Measurements from ENCODE around the gene GPATCH4. TPM values are rescaled to one million over a fixed set of nuclear protein-coding genes. Genes with fewer than 3 reads are reported as not detected.

Gene GPATCH4
- total RNA-seq, 1 experiment from 2014 or later = 71.7 TPM

DNA sequence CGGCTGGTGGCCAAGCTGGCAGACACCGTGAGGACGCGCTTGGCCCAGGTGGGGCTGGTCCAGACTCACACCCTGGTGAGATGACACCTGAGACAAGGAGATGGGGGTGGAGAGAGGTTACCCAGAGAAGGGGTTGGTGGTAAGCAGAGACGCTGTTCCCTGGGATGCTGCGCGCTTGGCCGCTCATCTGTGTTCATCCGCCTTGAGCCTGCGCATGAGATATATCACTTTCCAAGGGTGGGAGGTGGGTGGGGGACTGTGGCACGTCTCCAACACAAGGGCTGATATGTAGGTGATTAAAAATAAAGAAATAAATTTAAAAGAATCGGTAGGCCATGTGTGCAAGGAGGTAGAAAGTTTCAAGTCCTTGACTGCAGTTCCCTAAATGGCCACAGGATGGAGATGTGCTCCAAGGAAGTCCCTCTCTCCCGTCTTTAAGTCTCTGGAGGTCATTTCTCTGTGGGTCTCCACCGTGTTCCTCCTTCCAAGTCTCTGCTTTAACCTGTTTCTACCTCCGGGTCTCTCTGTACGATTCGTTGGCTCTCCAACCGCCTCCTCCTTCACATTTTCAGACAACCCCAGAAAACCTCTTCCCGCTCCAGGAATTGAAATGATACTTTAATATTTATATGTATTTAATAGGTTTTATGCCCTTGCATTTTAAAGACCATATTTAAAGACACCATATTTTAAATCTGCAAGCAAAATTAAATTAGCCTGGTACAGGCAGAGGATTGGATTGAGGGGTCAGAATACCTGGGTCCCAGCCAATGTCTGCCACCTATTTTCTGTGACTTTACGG, 17.3 kb downstream of the GPATCH4 start:
- TF ChIP-seq CTCF (conservative IDR thresholded peaks at IDR 0.05) = peak; percentile 96
- Histone ChIP-seq H3K23ac (ENCODE audit: insufficient read length, low read depth, low read length) (no peak overlapping the region), H3T11ph (ENCODE audit: low read length) (no peak overlapping the region), H4K20me1 (ENCODE audit: control insufficient read depth, insufficient read depth, insufficient read length) (no peaks in the 10 kb centered on the region), H2BK120ac (ENCODE audit: low read depth, low read length, poor library complexity, severe bottlenecking) (no peak overlapping the region), H3K9ac (ENCODE audit: extremely low read depth, insufficient read length, low read length) (no peak overlapping the region), H3K14ac (ENCODE audit: insufficient read depth, low read length) (no peak overlapping the region), H3K23me2 (ENCODE audit: insufficient read length, low read depth, low read length, poor library complexity, severe bottlenecking) (no peaks in the 10 kb centered on the region), H4K8ac (replicated peaks; ENCODE audit: insufficient read length, low read depth, low read length) (no peak overlapping the region), H2BK12ac (ENCODE audit: insufficient read length, low read depth, low read length) (no peak overlapping the region), H3K56ac (ENCODE audit: insufficient read length, low read depth, low read length) (no peak overlapping the region), H4K91ac (ENCODE audit: insufficient read length, low read depth, low read length) (no peak overlapping the region), H2BK20ac (ENCODE audit: low read depth, low read length, poor library complexity, severe bottlenecking) (no peak overlapping the region), H3K18ac (ENCODE audit: insufficient read length, low read depth, low read length) (peak overlapping the region; percentile 13), H3K27me3 (ENCODE audit: insufficient read depth, low read length) (no peaks in the 10 kb centered on the region; the same call in 1 of the 2 replicates), H4K5ac (ENCODE audit: insufficient read length, low read depth, low read length) (no peak overlapping the region), H3K9me3 (ENCODE audit: control insufficient read depth, low read depth, low read length) (no peaks in the 10 kb centered on the region), H3K4ac (ENCODE audit: low read depth, low read length) (no peak overlapping the region), H2AFZ (ENCODE audit: low read length) (no peak overlapping the region), H3K79me2 (ENCODE audit: insufficient read depth, low read length) (no peaks in the 10 kb centered on the region), H3K4me2 (ENCODE audit: insufficient read depth, insufficient read length, low read length) (peak overlapping the region; percentile 15), H3K79me1 (ENCODE audit: insufficient read depth, low read depth, low read length, poor library complexity, severe bottlenecking) (no peaks in the 10 kb centered on the region), H2AK5ac (ENCODE audit: insufficient read length, low read length) (no peak overlapping the region), H2BK5ac (ENCODE audit: insufficient read length, low read length) (no peak overlapping the region), H3K27ac (ENCODE audit: insufficient read length, low read depth, low read length) (no peak overlapping the region), H3K4me1 (ENCODE audit: insufficient read depth, low read length) (no peaks in the 10 kb centered on the region; the same call in 1 of the 2 replicates), H2BK15ac (ENCODE audit: low read depth, low read length) (no peak overlapping the region)
- Mint-ChIP-seq H3K27ac (peak overlapping the region in 1 of 3 experiments; percentile 92; a peak in 2 of 7 replicates), H3K9me3 (no peaks in the 10 kb centered on the region), H3K4me1 (peaks cover 19% of the 10 kb centered on the region in 2 experiments), H3K36me3 (ENCODE audit: insufficient read depth in 1 of 3, low read depth in 3 of 3) (no peaks in the 10 kb centered on the region), H3K4me3 (peak overlapping the region; percentile 34 to 65; a peak in 2 of 5 replicates), H3K27me3 (ENCODE audit: low read depth) (0 out of 2 replicates have a peak, but pooled peaks cover 2% of the 10 kb centered on the region)
- WGBS (ENCODE audit: extremely low coverage, insufficient read length, low lambda C conversion rate) = no CpG with 5 or more reads among the region's 20 CpGs
- DNase-seq = peak; percentile 85
